ENCODE data around the gene MRM3.
"Not testable (repeated sequence)": the region's sequence is repeated elsewhere in the genome, so short reads cannot be mapped to it uniquely, and the experiment has no call there.

Gene MRM3

GRCh38 chr17:752620-753219 is 29.4 kb upstream of the MRM3 start:
- DNase-seq (ENCODE audit: low spot score): no peak

GRCh38 chr17:753418-753817 is 28.7 kb upstream of the MRM3 start:
- DNase-seq (ENCODE audit: low spot score): no peak

- not testable (repeated sequence) for DNase-seq (ENCODE audit: low spot score)
Observed at GRCh38 chr17:755319-755961, 26.7 kb upstream of the MRM3 start.

GRCh38 chr17:756010-756567 is 26.1 kb upstream of the MRM3 start:
- DNase-seq (ENCODE audit: low spot score): not testable (repeated sequence)

GRCh38 chr17:759964-760363 is 22.2 kb upstream of the MRM3 start:
- DNase-seq (ENCODE audit: low spot score): no peak

- DNase-seq (ENCODE audit: low spot score): no peak
Observed at GRCh38 chr17:760371-760770, 21.8 kb upstream of the MRM3 start.

- no peak for DNase-seq (ENCODE audit: low spot score)
Observed at GRCh38 chr17:767076-767475, 15.1 kb upstream of the MRM3 start.

- no peak for DNase-seq (ENCODE audit: low spot score)
Observed at GRCh38 chr17:773016-773415, 9.1 kb upstream of the MRM3 start.

GRCh38 chr17:773467-774312 is 8.5 kb upstream of the MRM3 start:
- DNase-seq (ENCODE audit: low spot score): no peak

GRCh38 chr17:774313-774584 is 7.9 kb upstream of the MRM3 start:
- DNase-seq (ENCODE audit: low spot score): no peak

GRCh38 chr17:778096-778495 is 4.1 kb upstream of the MRM3 start:
- no peak for DNase-seq (ENCODE audit: low spot score)

- no peak for DNase-seq (ENCODE audit: low spot score)
Observed at GRCh38 chr17:784143-784542, 2.0 kb downstream of the MRM3 start.

- DNase-seq (ENCODE audit: low spot score): not testable (repeated sequence)
Observed at GRCh38 chr17:785901-786300, 3.7 kb downstream of the MRM3 start.

GRCh38 chr17:787641-788221 is 5.6 kb downstream of the MRM3 start:
- DNase-seq (ENCODE audit: low spot score): no peak

- DNase-seq (ENCODE audit: low spot score): no peak
Observed at GRCh38 chr17:788551-788950, 6.4 kb downstream of the MRM3 start.

- DNase-seq (ENCODE audit: low spot score): no peak
Observed at GRCh38 chr17:789160-789840, 7.1 kb downstream of the MRM3 start.

- DNase-seq (ENCODE audit: low spot score): not testable (repeated sequence)
Observed at GRCh38 chr17:789931-790873, 8.0 kb downstream of the MRM3 start.

- DNase-seq (ENCODE audit: low spot score): not testable (repeated sequence)
Observed at GRCh38 chr17:790874-791247, 8.7 kb downstream of the MRM3 start.

GRCh38 chr17:791829-792228 is 9.7 kb downstream of the MRM3 start:
- no peak for DNase-seq (ENCODE audit: low spot score)

GRCh38 chr17:792277-792676 is 10.1 kb downstream of the MRM3 start:
- DNase-seq (ENCODE audit: low spot score): no peak

- no peak for DNase-seq (ENCODE audit: low spot score)
Observed at GRCh38 chr17:794876-795275, 12.7 kb downstream of the MRM3 start.
